Keratinocyte (primary cell): ENCODE measurements around the gene SENP8.

Experiments
- EZH2 ChIP-seq: IDR thresholded peaks from one replicate; pipeline ENCODE4 v1.6.1; 2012; ENCODE audit warnings: inconsistent platforms, mild to moderate bottlenecking, low read length, moderate library complexity
- TF ChIP-seq, protein P1 (sequence below), 3 experiments: IDR thresholded peaks in 1 of 3; conservative IDR thresholded peaks in 1 of 3; optimal IDR thresholded peaks in 1 of 3; 2 replicates in 2 of 3; 3 replicates in 1 of 3; pipeline versions ENCODE3 to v1.5.1; 2011; ENCODE audit warnings: low read length in 3 of 3, mild to moderate bottlenecking in 3 of 3, moderate library complexity in 2 of 3, control low read depth in 1 of 3, inconsistent platforms in 1 of 3; ENCODE audit not compliant: insufficient read depth in 2 of 3; ENCODE audit errors: extremely low read depth in 1 of 3

DNA sequence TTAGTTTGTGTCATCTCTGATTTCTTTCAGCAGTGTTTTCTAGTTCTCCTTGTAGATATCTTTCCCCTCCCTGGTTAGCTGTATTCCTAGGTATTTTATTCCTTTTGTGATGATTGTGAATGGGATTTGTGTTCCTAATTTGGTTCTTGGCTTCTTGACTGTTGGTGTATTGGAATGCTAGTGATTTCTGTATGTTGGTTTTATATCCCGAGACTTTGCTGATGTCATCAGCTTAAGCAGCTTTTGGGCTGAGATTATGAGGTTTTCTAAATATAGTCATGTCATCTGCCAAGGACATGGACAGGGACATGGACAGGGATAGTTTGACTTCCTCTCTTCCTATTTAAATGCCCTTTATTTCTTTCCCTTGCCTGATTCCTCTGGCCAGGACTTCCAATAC lies 36.0 kb upstream of the SENP8 start:
- TF ChIP-seq, protein P1, sequence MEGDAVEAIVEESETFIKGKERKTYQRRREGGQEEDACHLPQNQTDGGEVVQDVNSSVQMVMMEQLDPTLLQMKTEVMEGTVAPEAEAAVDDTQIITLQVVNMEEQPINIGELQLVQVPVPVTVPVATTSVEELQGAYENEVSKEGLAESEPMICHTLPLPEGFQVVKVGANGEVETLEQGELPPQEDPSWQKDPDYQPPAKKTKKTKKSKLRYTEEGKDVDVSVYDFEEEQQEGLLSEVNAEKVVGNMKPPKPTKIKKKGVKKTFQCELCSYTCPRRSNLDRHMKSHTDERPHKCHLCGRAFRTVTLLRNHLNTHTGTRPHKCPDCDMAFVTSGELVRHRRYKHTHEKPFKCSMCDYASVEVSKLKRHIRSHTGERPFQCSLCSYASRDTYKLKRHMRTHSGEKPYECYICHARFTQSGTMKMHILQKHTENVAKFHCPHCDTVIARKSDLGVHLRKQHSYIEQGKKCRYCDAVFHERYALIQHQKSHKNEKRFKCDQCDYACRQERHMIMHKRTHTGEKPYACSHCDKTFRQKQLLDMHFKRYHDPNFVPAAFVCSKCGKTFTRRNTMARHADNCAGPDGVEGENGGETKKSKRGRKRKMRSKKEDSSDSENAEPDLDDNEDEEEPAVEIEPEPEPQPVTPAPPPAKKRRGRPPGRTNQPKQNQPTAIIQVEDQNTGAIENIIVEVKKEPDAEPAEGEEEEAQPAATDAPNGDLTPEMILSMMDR (optimal IDR thresholded peaks at IDR 0.05 in 1 of 3, IDR thresholded peaks at IDR 0.05 in 1 of 3, conservative IDR thresholded peaks at IDR 0.05 in 1 of 3; ENCODE audit: extremely low read depth in 1 of 3, insufficient read depth in 2 of 3, low read length in 3 of 3) = no peak
- no peak for TF ChIP-seq EZH2
